Measurements from ENCODE around the gene POLD2. TPM values are rescaled to one million over a fixed set of nuclear protein-coding genes. Genes with fewer than 3 reads are reported as not detected.

POLD2 gene
- total and polyA plus RNA-seq, 3 experiments from 2014 or later = 74.1 to 291 (median 279) TPM

- peaks cover 3% of the 10 kb centered on the region for H3K27me3 ChIP-seq (ENCODE audit: insufficient read depth, low read length, poor library complexity, severe bottlenecking)
- peak overlapping the region; percentile 37 to 76 (median 49) for H3K4me3 Mint-ChIP-seq
- H3K36me3 Mint-ChIP-seq = no peaks in the 10 kb centered on the region
- CTCF ChIA-PET = no interaction called here
- H3K9me3 Mint-ChIP-seq = no peaks in the 10 kb centered on the region
- peaks cover 22 to 38% of the 10 kb centered on the region in 2 donors for H3K27me3 Mint-ChIP-seq
- H3K36me3 ChIP-seq (ENCODE audit: insufficient read depth, low read length) = no peaks in the 10 kb centered on the region
- no peaks in the 10 kb centered on the region for H3K9me3 ChIP-seq (ENCODE audit: low read length)
- DNase-seq = no peak
- peaks cover 8 to 17% (median 11%) of the 10 kb centered on the region in 3 donors for H3K4me1 Mint-ChIP-seq
- H3K27ac Mint-ChIP-seq = peak overlapping the region in 4 of 8 donors; percentile 39 to 78 (median 61)
- peaks cover 11% of the 10 kb centered on the region for H3K4me1 ChIP-seq (ENCODE audit: insufficient read depth, low read length)
- no peak overlapping the region for H3K27ac ChIP-seq (ENCODE audit: low read depth, low read length)
- POLR2A ChIA-PET = no interaction called here
- no peak overlapping the region for H3K4me3 ChIP-seq (ENCODE audit: low read length)
Observed at GRCh38 chr7:44105832-44106231, 17.5 kb downstream of the POLD2 start.

- H3K4me1 ChIP-seq (ENCODE audit: insufficient read depth, low read length) = peaks cover 11% of the 10 kb centered on the region
- Mint-ChIP-seq H3K27ac (peak overlapping the region in 4 of 8 donors; percentile 59 to 78 (median 61)), H3K4me1 (peaks cover 8 to 17% (median 11%) of the 10 kb centered on the region in 3 donors), H3K36me3 (no peaks in the 10 kb centered on the region), H3K4me3 (peak overlapping the region; percentile 37 to 79 (median 71)), H3K27me3 (peaks cover 22 to 38% of the 10 kb centered on the region in 2 donors), H3K9me3 (no peaks in the 10 kb centered on the region)
- no peaks in the 10 kb centered on the region for H3K36me3 ChIP-seq (ENCODE audit: insufficient read depth, low read length)
- ChIA-PET CTCF (no interaction called here), POLR2A (no interaction called here)
- H3K9me3 ChIP-seq (ENCODE audit: low read length) = no peaks in the 10 kb centered on the region
- no peak overlapping the region for H3K27ac ChIP-seq (ENCODE audit: low read depth, low read length)
- peak overlapping the region; percentile 37 for H3K4me3 ChIP-seq (ENCODE audit: low read length)
- DNase-seq = peak in 1 of 5 donors; percentile 16
- H3K27me3 ChIP-seq (ENCODE audit: insufficient read depth, low read length, poor library complexity, severe bottlenecking) = peaks cover 3% of the 10 kb centered on the region
Observed at GRCh38 chr7:44104860-44105771, 18.2 kb downstream of the POLD2 start.

- peak within 1 kb of the TSS; percentile 66 to 79 (median 71) for H3K4me3 Mint-ChIP-seq
- POLR2A ChIA-PET = no interaction called here
- H3K9me3 ChIP-seq (ENCODE audit: low read length) = no peaks in the 10 kb centered on the region
- peak within 1 kb of the TSS in 3 of 8 donors; percentile 24 to 68 (median 59) for H3K27ac Mint-ChIP-seq
- peak in 2 of 5 donors; percentile 16 to 40 for DNase-seq
- peaks cover 25 to 38% of the 10 kb centered on the region in 2 donors for H3K27me3 Mint-ChIP-seq
- H3K27ac ChIP-seq (ENCODE audit: low read depth, low read length) = no peak within 1 kb of the TSS
- peaks cover 11% of the 10 kb centered on the region for H3K4me1 ChIP-seq (ENCODE audit: insufficient read depth, low read length)
- H3K27me3 ChIP-seq (ENCODE audit: insufficient read depth, low read length, poor library complexity, severe bottlenecking) = peaks cover 3% of the 10 kb centered on the region
- H3K4me1 Mint-ChIP-seq = peaks cover 8 to 17% (median 11%) of the 10 kb centered on the region in 3 donors
- H3K9me3 Mint-ChIP-seq = no peaks in the 10 kb centered on the region
- H3K36me3 ChIP-seq (ENCODE audit: insufficient read depth, low read length) = no peaks in the 10 kb centered on the region
- no peaks in the 10 kb centered on the region for H3K36me3 Mint-ChIP-seq
- CTCF ChIA-PET = no interaction called here
- peak within 1 kb of the TSS; percentile 37 for H3K4me3 ChIP-seq (ENCODE audit: low read length)
Observed at GRCh38 chr7:44103923-44104859, 19.2 kb downstream of the POLD2 start, which contains the start of gene AEBP1. TSS of gene AEBP1 (plus strand) at chr7:44104345. CDS start at chr7:44104666, 321 bp downstream.

- H3K9me3 ChIP-seq (ENCODE audit: low read length) = no peaks in the 10 kb centered on the region
- Mint-ChIP-seq H3K4me1 (peaks cover 8 to 17% (median 11%) of the 10 kb centered on the region in 3 donors), H3K27ac (peak overlapping the region in 1 of 8 donors; percentile 68), H3K27me3 (peaks cover 25 to 38% of the 10 kb centered on the region in 2 donors), H3K9me3 (no peaks in the 10 kb centered on the region), H3K36me3 (no peaks in the 10 kb centered on the region), H3K4me3 (peak overlapping the region in 6 of 7 donors; percentile 31 to 67 (median 52))
- peaks cover 3% of the 10 kb centered on the region for H3K27me3 ChIP-seq (ENCODE audit: insufficient read depth, low read length, poor library complexity, severe bottlenecking)
- peaks cover 11% of the 10 kb centered on the region for H3K4me1 ChIP-seq (ENCODE audit: insufficient read depth, low read length)
- DNase-seq = no peak
- H3K36me3 ChIP-seq (ENCODE audit: insufficient read depth, low read length) = no peaks in the 10 kb centered on the region
- ChIA-PET CTCF (no interaction called here), POLR2A (no interaction called here)
- no peak overlapping the region for H3K4me3 ChIP-seq (ENCODE audit: low read length)
- H3K27ac ChIP-seq (ENCODE audit: low read depth, low read length) = no peak overlapping the region
Observed at GRCh38 chr7:44103566-44103922, 19.8 kb downstream of the POLD2 start.

- POLR2A ChIA-PET = no interaction called here
- Mint-ChIP-seq H3K36me3 (no peaks in the 10 kb centered on the region), H3K27me3 (peaks cover 25 to 34% of the 10 kb centered on the region in 2 donors), H3K4me1 (peaks cover 8 to 17% (median 11%) of the 10 kb centered on the region in 3 donors), H3K4me3 (peak overlapping the region in 6 of 7 donors; percentile 31 to 67 (median 52)), H3K9me3 (no peaks in the 10 kb centered on the region), H3K27ac (peak overlapping the region in 1 of 8 donors; percentile 68)
- Histone ChIP-seq H3K9me3 (ENCODE audit: low read length) (no peaks in the 10 kb centered on the region), H3K4me3 (ENCODE audit: low read length) (no peak overlapping the region), H3K27ac (ENCODE audit: low read depth, low read length) (no peak overlapping the region), H3K36me3 (ENCODE audit: insufficient read depth, low read length) (no peaks in the 10 kb centered on the region), H3K27me3 (ENCODE audit: insufficient read depth, low read length, poor library complexity, severe bottlenecking) (peaks cover 3% of the 10 kb centered on the region), H3K4me1 (ENCODE audit: insufficient read depth, low read length) (peaks cover 11% of the 10 kb centered on the region)
- CTCF ChIA-PET = no interaction called here
- no peak for DNase-seq
Observed at GRCh38 chr7:44102846-44103565, 20.3 kb downstream of the POLD2 start.

- no peaks in the 10 kb centered on the region for H3K9me3 ChIP-seq (ENCODE audit: low read length)
- peaks cover 3% of the 10 kb centered on the region for H3K27me3 ChIP-seq (ENCODE audit: insufficient read depth, low read length, poor library complexity, severe bottlenecking)
- DNase-seq = no peak
- Mint-ChIP-seq H3K4me1 (peaks cover 8 to 17% (median 11%) of the 10 kb centered on the region in 3 donors), H3K27me3 (peaks cover 25 to 34% of the 10 kb centered on the region in 2 donors), H3K4me3 (peak overlapping the region in 2 of 7 donors; percentile 58 to 67), H3K36me3 (no peaks in the 10 kb centered on the region), H3K9me3 (no peaks in the 10 kb centered on the region), H3K27ac (no peak overlapping the region)
- no peak overlapping the region for H3K4me3 ChIP-seq (ENCODE audit: low read length)
- no peaks in the 10 kb centered on the region for H3K36me3 ChIP-seq (ENCODE audit: insufficient read depth, low read length)
- H3K27ac ChIP-seq (ENCODE audit: low read depth, low read length) = no peak overlapping the region
- POLR2A ChIA-PET = no interaction called here
- CTCF ChIA-PET = no interaction called here
- H3K4me1 ChIP-seq (ENCODE audit: insufficient read depth, low read length) = peaks cover 11% of the 10 kb centered on the region
Observed at GRCh38 chr7:44101966-44102845, 21.1 kb downstream of the POLD2 start.

Data from CD8-positive, alpha-beta memory T cell (primary cell).